ENCODE results near the gene ATM.

ATM gene

GRCh38 chr11:108235192-108235591 lies 12.3 kb downstream of the ATM start:
- TF ChIP-seq CTCF (IDR thresholded peaks at IDR 0.05; ENCODE audit: insufficient read depth, low read length) = no peak
- H3K27ac ChIP-seq (replicated peaks) = no peak overlapping the region
- no peaks in the 10 kb centered on the region for H3K27me3 ChIP-seq (ENCODE audit: insufficient read depth, poor library complexity, severe bottlenecking)
- no peak for DNase-seq (ENCODE audit: low read depth in 1 of 2, low spot score in 1 of 2)
- H3K4me3 ChIP-seq (replicated peaks; ENCODE audit: insufficient read depth, low read length) = no peak overlapping the region

DNA sequence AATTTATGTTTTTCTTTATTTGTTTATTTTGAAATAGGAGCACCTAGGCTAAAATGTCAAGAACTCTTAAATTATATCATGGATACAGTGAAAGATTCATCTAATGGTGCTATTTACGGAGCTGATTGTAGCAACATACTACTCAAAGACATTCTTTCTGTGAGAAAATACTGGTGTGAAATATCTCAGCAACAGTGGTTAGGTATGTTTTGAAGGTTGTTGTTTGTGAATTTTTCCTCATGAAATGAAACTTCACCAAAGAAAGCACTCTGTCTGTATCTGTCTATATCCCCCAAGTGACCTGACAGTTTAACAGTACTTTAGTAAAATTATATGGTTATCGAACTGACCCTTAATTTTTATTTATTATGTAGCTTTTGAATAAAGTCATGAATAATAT lies 12.8 kb downstream of the ATM start:
- no peak overlapping the region for H3K4me3 ChIP-seq (replicated peaks; ENCODE audit: insufficient read depth, low read length)
- TF ChIP-seq SPI1 (IDR thresholded peaks at IDR 0.05; ENCODE audit: borderline replicate concordance, low read depth) (no peak), POLR2AphosphoS5 (IDR thresholded peaks at IDR 0.05; ENCODE audit: low read depth) (no peak), REST (IDR thresholded peaks at IDR 0.05; ENCODE audit: insufficient replicate concordance, low read depth) (no peak), CTCF (IDR thresholded peaks at IDR 0.05; ENCODE audit: insufficient read depth, low read length) (no peak), GABPA (IDR thresholded peaks at IDR 0.05; ENCODE audit: low read depth) (no peak)
- no peaks in the 10 kb centered on the region for H3K27me3 ChIP-seq (ENCODE audit: insufficient read depth, poor library complexity, severe bottlenecking)
- no peak for DNase-seq (ENCODE audit: low read depth in 1 of 2, low spot score in 1 of 2)
- no peak overlapping the region for H3K27ac ChIP-seq (replicated peaks)

DNA sequence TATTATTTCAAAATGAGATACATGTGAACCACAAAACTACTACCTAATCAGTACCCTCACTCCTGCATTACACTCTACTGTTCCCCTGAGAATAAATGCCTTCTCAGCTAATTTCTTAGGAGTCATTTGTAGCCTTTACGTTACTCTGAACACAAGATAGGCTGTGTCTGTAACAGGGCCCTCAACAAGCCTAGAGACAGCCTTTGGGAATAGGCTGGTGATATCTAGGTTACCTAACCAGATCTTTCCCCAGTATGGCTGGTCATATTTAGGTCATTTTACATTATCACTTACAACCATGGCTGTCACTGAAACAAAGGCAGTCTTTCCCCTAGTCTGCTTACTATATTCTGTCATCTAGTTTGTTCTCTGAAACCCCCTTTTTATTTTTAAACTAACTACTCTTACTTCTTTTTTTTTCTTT lies 14.2 kb downstream of the ATM start:
- TF ChIP-seq CTCF (IDR thresholded peaks at IDR 0.05; ENCODE audit: insufficient read depth, low read length) (no peak), GABPA (IDR thresholded peaks at IDR 0.05; ENCODE audit: low read depth) (no peak), SPI1 (IDR thresholded peaks at IDR 0.05; ENCODE audit: borderline replicate concordance, low read depth) (no peak), POLR2AphosphoS5 (IDR thresholded peaks at IDR 0.05; ENCODE audit: low read depth) (no peak), REST (IDR thresholded peaks at IDR 0.05; ENCODE audit: insufficient replicate concordance, low read depth) (no peak)
- no peak overlapping the region for H3K4me3 ChIP-seq (replicated peaks; ENCODE audit: insufficient read depth, low read length)
- no peak for DNase-seq (ENCODE audit: low read depth in 1 of 2, low spot score in 1 of 2)
- peak overlapping the region; percentile 37 for H3K27ac ChIP-seq (replicated peaks)
- no peaks in the 10 kb centered on the region for H3K27me3 ChIP-seq (ENCODE audit: insufficient read depth, poor library complexity, severe bottlenecking)

DNA sequence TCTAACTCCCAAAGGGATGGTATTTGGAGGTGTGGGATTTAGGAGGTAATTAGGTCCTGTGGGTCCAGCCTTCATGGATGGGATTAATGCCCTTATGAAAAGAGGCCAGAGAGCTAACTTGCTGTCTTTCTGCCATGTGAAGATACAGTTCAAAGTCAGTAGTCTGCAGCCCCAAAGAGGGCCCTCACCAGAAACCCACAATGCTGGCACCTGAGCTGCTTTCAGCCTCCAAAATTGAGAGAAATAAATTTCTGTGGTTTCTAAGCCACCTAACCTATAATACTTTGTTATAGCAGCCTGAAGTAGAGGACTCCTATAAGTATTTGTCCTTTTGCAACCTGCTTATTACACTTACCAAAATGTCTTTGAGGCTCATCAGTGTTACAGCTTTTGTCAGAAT lies 16.2 kb downstream of the ATM start:
- no peaks in the 10 kb centered on the region for H3K27me3 ChIP-seq (ENCODE audit: insufficient read depth, poor library complexity, severe bottlenecking)
- no peak overlapping the region for H3K4me3 ChIP-seq (replicated peaks; ENCODE audit: insufficient read depth, low read length)
- no peak overlapping the region for H3K27ac ChIP-seq (replicated peaks)
- DNase-seq (ENCODE audit: low read depth in 1 of 2, low spot score in 1 of 2) = no peak
- TF ChIP-seq CTCF (IDR thresholded peaks at IDR 0.05; ENCODE audit: insufficient read depth, low read length) (no peak), GABPA (IDR thresholded peaks at IDR 0.05; ENCODE audit: low read depth) (no peak)
